Activated CD4-positive, CD25-positive, alpha-beta regulatory T cell treated with anti-CD3 and anti-CD28 coated beads, Interleukin-2, amount 50 U/mL, for 16 hours (primary cell): Measurements from ENCODE around the gene HDAC4.

Source experiments
- DNase-seq: peaks from one replicate; pipeline ENCODE4 v3.0.0-alpha.2; 2020; ENCODE audit warnings: low read depth, low spot score

The HDAC4 gene

DNA sequence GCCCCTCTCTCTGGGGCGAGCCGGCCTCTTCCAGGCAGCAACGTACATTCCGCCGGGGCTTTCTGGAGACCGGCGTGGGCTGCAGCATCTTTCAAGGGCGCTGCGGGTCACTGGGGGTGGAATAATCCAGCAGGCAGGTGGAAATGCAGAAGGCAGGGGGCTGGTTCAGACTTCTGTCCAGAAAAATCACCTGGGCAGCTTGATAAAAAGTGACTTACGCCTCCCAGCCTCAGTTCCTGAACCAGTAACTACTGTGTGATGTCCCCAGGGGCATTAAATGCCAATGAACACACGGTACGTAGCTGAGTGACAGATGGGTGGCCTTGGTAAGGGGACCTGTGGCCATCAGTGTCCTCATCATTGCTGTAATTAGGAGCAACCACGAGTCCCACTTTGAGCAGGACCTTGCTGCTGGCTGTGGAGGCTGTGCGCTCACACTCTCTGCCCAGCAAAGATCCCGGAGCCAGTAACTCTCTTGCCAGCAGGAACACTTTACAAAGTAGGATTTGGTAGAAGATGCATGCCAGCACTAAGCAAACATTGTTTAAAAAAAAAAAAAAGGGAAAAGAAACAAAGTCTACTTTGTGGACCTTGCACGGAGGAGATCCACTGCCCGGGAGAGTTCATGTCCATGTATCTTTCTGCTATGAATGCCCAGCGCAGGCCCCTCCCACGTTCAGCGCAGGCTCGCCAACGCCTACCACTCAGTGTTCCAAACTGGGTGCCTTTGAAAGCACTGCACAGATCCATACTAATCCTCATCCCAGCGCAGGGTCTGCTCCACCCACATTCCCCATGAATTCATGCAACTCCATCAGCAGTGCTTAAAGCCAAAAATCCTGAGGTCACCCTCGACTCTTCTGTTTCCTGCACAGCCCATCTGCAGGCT, 177.3 kb downstream of the HDAC4 start:
- no peak for DNase-seq

DNA sequence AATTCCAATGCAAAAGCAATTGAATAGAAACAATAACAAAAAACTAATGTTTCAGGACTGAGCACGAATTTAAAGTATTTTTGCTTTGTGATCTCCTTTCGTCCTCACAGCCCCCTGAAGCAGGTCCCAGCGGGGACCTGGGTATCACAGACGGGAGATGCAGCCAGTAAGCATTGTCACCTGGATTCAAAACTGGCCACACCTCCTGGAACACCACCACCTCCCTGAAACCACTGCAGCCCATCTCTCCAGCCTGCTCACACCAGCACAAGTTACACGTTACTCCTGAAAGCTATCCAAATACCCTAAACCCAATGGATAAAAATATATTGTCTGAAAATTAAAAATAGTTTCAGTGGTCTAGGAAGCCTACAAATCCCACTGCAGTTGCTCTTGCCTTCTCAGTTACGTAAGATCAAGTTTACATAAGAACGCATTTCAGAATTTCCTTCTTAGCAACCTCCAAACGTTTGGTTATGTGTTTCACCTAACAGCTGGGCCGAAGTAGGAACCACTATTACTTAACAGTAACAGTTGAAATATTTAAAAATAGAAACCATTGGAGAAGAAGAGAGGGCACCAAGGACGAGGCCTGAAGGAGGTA, 178.0 kb downstream of the HDAC4 start:
- DNase-seq = no peak

DNA sequence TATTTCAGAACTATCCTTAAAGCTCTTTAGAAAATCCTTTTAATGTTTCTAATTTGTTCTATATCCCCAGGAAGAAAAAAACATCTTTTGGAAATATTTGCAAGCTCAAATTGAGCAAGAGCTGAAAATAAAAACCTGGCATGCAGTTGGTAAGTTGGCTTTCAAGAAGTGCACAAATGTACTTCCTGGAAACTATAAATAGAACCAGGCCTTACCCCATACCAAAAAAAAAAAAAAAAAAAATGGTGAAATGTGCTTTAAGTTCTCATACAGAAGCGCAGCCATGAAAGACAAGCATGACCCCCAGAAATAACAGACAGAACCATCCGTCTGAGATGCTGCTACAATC, 178.5 kb downstream of the HDAC4 start:
- DNase-seq = no peak

DNA sequence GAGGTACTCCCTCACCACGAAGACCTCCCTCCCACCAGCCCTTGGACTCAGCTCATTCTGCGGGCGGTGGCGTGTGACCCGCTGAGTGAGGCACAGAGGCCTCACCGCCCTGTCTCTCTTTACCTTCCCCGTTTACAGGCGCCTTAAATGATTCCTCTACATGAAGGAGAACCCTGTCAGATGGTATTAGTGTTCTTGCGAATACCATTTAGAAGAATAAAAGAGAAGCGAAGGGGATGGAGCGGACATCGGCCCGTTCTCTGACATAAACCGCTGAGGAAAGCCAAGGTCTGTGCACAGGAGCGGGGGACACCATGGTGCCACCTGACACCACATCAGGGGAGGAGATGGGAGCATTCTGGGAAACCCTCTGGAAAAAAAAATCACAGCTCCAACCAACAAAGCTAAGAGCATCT, 179.8 kb downstream of the HDAC4 start:
- DNase-seq = no peak

DNA sequence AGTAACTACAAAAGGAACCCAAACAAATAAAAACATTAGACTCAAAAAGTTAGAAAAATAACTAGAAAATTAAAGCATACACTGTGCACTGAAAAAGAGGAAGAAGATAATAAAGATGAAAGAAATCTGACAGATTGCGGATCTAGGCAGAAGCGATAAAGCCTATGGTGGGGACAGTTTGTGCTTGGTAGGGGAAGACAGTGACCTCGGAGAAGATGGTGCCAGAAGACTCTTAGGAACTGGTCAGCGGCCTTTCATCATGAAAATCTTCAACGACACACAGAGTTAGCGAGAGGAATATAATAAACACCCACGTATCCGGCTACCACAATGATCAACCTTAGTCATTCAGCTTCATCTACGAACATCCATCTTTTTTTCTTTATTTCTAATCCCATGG, 180.5 kb downstream of the HDAC4 start:
- DNase-seq = no peak

DNA sequence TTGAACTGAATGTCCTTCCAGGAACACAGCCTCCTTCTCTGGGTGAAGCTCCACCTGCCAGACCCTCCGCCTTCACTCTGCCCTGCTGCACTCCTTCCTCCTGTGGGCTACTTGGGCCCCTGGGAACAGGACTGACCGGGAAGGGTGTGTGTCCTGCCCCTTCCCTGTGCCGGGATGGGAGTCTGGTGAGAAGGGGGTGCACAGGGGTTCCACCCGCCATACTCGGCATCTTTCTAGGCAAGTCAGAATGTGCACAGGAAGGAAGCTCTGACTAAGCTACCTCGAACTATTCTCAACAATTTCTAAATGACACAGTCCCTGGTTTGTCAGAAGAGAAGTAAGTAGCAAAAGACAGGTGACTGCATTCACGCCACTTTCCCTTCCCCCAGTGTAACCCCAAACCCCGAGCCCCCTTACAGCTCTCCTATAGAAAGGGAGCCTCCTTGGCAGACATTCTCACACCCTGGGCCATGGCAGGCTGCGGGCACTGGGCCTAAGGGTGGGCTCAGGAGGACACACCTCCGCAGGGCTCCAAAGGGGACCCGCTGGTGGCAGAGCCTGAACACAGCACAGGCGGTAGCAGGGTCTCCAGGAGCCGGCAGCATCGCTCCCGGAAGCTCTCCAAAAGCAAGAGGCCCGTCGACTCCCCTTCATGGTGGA, 184.1 kb downstream of the HDAC4 start:
- DNase-seq = no peak

DNA sequence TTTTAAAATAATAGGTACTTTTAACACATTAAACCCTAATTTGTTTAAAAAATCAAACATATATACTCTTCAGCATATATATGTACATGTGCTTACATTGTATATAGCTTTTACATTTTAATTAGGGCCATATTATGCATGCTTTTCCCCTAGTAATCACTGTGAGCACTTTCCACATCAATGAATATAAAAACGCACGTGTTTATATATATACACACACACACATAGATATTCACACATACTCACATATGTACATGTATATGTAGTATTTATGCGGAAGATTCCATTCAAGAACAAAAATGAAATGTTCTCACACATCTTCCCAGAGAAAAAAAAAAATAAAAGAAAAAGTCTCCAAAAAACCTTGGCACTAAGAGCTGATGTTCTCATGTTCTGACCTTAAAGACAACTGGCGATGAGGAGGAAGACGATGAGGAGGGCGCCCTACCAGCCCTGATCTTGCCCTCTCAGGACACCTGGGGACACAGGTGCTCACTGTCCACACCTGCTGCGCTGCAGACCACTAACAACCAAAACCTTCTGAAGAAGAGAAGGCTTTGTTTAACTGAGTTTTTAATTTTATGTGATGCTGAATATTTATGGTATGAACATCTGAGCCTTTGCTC, 184.7 kb downstream of the HDAC4 start:
- no peak for DNase-seq

DNA sequence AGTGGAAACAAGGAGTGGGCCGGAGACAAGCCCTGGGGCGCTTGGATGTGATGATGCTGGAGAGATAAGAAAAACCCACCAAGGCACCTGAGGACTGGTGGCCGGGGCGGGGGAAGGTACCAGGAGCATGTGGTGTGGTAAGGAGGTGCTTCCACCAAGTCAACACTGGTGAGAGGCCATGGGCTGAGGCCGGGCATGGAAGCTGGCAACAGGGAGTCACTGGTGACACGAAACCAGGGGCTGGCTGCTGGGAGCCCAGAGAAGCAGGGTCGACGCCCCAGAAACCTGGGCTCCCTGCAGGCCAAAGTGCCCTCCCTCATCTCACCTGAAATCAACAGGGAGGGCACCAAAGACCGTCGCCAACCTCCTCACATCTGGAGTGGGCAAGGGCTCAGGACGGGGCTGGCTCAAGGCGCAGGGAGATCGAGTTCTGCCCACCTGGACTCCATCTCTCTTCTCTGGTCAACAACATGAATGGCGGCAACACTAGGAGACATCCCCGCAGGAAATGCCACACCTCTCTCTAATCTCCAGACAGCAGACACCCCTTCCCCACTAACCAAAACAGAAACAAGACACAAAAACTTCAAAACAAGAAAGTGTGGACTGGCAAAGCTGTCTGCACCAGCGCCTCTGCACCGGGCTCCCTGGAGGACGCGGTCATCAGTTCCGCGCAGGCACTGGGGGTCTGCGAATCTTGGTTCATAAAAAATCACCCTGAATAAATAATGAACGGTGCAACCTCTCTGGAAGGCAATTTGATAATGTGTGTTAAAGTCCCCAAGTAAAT, 185.5 kb downstream of the HDAC4 start:
- DNase-seq = no peak

DNA sequence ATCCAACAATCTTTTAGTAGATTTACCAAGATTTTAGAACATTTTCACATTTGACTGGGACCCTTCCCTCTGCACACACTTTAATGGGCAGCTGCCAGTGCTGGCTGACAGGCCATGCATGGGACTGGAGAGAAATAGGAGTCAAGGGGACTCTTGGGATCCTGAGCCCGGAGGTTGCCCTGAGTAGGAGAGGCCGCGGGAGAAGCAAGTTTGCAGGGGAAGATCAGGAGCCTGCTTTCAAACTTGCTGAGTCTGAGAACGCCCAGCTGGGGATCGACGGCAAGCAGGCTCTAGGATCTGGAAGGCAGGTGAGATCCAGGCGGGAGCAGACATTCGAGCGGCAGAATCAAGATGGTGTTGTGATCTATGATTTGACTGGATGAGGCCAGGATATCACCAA, 186.1 kb downstream of the HDAC4 start:
- no peak for DNase-seq

DNA sequence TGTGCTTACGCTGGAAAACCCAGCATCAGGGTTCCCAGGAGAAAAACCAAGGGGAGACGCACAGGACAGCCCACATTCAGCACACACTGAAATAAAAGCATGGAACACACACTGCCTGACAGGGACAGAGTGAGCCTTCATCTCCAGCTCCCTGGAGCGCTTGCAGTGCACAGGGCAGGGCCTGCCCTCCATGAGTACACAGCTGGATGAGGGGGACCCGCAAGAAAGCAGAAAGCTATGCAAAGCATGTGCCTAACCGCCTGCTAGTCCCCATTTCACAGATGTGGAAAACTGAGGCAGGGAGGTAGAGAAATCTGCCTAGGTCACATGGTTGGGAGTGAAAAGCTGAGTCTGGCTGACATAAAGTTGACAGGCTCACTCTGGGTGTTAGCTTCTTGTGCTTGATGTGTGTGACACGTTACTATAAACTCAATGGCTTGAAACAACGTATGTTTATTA, 187.1 kb downstream of the HDAC4 start:
- DNase-seq = no peak

DNA sequence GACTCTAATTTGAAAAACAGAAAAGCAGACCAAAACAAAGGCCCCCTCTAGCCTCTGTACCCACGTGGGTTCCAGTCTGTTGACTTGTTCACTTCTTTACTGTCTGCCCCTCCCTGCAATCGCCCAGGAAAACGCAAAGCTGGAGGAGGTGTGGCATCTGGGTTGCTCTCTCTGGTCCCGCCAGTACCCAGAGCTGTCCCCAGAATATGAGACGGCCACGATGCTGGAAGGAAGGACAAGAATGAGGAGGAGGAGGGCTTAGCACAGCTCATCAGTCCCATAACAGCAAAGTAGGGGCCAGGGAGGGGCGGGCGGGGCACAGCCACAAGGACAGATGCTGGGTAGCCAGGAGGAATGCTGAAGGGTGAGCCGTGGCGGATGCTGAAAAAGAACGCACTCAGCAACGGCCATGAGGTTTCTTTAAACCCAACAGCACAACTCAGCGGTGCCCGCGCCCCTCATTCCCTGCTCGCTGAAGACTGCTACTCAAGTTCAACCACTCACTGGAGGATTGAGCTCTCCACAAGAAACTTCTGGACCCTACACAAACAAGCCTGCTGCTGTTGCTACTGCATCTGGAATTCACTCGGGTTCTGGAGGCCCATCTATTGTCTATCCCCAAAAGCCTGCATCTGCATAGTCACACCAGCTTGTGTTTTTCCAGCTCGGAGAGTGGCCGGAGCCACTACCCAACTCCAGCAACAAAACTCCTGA, 187.7 kb downstream of the HDAC4 start:
- no peak for DNase-seq

DNA sequence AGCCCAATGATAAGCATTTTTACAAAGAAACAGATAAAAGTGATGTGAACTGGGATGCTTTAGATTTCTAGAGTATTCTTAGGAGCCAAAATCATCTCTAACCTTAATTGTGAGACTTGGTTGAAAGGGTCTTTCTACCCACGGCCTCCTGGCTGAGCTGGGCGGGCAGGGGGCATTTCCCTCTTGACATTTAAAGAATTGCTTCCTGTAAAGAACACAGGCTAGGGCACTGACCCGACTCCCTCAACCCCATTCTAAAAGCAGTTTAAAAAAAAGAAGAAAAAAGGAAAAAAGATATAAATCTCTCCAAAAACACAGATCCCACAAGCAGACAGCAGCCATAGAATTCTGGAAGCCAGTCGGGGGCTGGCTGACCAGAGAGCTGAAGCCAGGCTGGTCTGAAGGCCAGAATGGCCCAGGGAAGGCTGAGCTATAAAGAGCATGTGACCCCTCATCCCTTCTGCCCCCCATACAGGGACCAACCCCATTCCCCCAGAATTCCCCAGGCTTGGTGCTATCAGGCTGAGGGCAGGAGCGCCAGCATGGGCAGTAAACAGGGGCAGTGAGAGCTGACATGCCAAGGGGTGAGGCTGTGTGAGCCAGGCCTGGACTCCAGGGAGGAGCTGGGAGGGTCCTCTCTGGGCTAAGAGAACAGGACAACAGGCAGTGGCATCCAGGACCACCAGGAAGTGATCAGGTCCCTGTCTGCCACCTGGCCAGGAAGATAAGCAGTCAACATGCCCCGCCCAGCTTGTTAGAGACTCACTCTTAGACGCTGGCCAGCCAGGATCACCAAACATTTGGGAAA, 188.5 kb downstream of the HDAC4 start:
- no peak for DNase-seq

DNA sequence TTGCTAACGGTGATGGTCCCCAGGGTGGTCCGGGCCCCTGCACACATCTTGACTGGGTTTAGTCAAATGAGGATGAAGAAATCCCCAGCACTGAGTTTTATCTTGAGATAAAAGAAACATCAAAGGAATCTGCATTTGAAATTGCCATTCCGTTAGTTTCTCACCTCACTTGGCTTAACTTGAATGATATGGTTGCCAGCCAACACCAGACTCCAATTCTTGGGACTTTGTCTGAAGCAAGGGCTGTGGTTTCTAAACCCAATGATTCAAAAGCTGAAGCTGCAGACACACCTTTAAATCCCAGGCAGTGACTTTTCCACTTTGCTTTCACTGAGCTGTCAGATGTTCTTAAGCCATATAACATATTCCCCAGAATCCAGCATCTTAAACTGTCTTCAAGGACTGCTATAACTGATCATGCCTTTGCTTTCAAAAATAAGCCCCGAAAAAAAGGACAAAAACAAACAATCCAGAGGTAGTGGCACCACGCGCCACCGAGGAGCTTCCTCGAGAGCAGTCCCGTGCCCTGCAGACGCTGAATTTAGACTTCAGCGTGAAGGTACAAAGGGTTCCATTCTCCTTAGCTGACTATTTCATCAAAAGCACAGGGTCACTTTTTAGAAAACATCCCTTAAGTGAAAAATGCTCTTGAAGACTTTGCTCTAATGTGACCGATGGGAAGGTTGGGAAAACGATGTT, 189.3 kb downstream of the HDAC4 start:
- no peak for DNase-seq

DNA sequence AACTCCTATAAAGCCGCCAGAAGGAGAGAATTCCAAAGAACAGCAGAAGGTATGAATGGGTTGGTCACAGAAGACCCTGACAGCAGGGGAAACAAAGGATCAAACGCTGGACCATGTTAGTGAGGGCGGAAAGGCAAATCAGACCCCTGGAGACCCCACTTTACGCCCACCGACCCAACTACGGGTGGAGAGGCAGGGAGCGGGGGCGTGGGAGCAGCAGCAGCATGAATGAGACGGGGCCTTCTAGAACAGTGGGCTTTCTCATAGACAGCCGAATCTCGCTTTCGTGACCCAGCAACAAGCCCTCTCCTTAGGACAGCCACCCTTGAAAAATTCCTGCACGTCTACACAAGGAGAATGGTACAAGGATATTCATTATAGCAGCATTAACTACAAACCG, 191.0 kb downstream of the HDAC4 start:
- no peak for DNase-seq

DNA sequence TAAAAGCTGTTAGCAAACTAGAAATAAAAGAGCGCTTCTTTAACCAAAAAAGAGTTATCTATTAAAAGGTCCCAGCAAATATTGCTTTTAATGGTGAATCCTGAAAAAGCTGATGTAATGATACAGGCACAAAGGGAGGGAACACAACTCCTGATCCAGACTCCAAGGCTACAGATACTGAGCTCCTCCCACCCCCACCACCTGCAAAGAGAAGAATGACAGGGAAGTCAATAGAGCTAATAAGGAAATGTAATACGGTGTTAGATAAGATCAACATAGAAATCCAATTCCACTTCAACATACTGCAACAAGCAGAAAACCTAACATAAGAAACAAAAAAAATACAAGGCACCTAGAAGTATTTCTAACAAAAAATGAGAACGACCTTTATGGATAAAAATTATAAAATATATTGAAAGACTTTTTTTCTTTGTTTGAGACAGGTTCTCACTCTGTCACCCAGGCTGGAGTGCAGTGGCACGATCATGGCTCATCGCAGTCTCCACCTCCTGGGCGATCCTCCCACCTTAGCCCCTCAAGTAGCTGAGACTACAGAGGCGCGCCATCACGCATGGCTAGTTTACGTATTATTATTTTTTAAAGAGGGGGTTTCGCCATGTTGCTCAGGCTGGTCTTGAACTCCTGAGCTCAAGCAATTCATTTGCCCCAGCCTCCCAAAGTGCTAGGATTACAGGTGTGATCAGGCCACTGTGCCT, 192.2 kb downstream of the HDAC4 start:
- DNase-seq = no peak

DNA sequence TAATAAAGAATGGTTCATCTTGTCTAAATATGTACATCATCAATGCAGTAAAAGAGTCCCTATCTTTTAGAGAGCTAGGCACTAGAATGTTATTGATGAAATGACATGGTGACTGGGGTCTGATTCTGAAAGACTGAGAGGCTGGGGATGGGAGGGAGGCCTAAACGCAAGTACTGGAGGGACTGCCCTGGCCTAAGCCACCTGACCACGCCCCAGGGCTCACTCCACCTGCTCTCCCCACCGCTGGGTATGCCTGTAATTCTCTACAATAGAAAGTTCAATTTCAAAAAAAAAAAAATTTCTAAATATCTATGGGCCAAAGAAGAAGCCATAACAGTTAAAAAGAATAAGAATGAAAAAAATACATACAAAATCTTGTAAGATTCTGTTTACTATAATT, 194.0 kb downstream of the HDAC4 start:
- no peak for DNase-seq

DNA sequence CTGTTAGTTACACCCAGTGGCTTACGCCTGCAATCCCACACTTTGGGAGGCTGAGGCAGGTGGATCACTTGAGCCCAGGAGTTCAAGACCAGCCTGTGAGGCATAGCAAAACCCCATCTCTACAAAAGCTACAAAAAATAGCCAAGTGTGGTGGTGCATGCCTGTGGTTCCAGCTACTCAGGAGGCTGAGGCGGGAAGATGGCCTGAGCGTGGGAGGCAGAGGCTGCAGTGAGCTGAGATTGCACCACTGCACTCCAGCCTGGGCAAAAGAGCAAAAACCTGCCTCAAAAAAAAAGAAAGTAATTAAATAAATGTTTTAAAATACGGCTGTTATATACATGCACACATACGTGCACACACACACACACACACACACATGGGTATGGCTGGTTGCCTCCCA, 194.8 kb downstream of the HDAC4 start:
- no peak for DNase-seq

DNA sequence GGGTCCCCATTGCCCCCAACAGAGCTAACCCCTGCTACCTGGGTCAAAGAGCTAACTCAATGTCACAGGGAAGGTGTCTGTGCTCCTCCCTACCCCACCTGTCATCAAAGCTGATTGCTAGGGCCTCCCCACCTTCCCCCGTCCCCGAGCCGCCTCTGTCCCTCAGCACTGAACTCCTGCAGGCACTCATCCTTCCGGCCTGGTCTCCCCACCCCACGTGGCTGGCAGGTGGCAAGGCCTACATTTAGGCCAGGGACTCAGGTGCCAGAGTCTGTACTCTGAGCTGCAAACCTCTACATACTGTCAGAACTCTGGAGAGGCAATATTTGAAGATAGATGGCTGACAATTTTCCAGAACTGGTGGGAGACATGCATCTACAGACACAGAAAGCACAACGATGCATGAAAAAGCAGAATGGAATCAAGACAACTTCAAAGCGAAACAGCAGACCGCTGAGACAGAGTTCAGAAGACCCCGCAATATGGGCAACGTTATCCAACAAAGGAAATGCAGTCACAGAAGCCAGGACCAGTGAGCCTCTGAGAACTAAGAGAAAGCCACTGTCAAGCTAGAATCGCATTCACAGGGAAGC, 195.8 kb downstream of the HDAC4 start:
- no peak for DNase-seq
